Measurements from ENCODE around the gene PRR20D.
"Not testable (repeated sequence)": the region's sequence is repeated elsewhere in the genome, so short reads cannot be mapped to it uniquely, and the experiment has no call there.

Gene PRR20D

GRCh38 chr13:57160332-57160731, at the start of gene PRR20D:
Gene PRR20D (plus strand): TSS chr13:57160632. CDS start chr13:57161019, 387 bp downstream.
- not testable (repeated sequence) for H3K27me3 ChIP-seq (ENCODE audit: low read length); H3K9me2 ChIP-seq (replicated peaks; ENCODE audit: insufficient read depth, low read length); H4K20me1 ChIP-seq (ENCODE audit: low read depth, low read length); H3K9me3 ChIP-seq (ENCODE audit: insufficient read depth, low read length); H3K79me2 ChIP-seq (ENCODE audit: insufficient read depth, low read length); H3K9ac ChIP-seq (ENCODE audit: low read length); H3F3A ChIP-seq (ENCODE audit: insufficient read depth); H3K4me2 ChIP-seq (ENCODE audit: low read depth, low read length, poor library complexity, severe bottlenecking); H2AFZ ChIP-seq (ENCODE audit: low read depth, low read length, severe bottlenecking); H3K27ac ChIP-seq (ENCODE audit: low read depth, low read length); H3K36me3 ChIP-seq (ENCODE audit: low read length); H3K4me3 ChIP-seq (ENCODE audit: insufficient read depth, low read length, poor library complexity, severe bottlenecking)

DNA sequence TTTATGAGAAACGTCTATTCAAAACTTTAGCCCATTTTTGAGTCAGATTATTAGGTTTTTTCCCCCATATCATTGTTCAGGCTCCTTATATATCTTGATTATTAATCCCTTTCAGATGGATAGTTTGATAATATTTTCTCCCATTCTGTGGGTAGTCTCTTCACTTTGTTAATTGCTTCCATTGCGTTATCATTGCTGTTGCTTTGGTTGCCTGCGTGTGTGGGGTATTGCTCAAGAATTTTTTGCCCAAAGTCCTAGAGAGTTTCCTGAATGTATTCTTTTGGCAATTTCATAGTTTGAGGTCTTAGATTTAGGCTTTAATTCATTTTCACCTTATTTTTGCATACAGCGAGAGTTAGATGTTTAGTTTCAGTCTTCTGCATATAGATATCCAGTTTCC, 45.5 kb upstream of the PRR20D start:
- H3K4me3 ChIP-seq (ENCODE audit: insufficient read depth, low read length, poor library complexity, severe bottlenecking) = no peak overlapping the region
- no peak overlapping the region for H3K27ac ChIP-seq (ENCODE audit: low read depth, low read length)

GRCh38 chr13:57123681-57124080, 36.8 kb upstream of the PRR20D start:
- Histone ChIP-seq H3K27ac (ENCODE audit: low read depth, low read length) (no peak overlapping the region), H3K4me2 (ENCODE audit: low read depth, low read length, poor library complexity, severe bottlenecking) (no peak overlapping the region), H3K4me3 (ENCODE audit: insufficient read depth, low read length, poor library complexity, severe bottlenecking) (no peak overlapping the region)

More for the DNA sequence above, 45.5 kb upstream of the PRR20D start:
- Histone ChIP-seq H3K36me3 (ENCODE audit: low read length) (no peaks in the 10 kb centered on the region), H3F3A (ENCODE audit: insufficient read depth) (no peaks in the 10 kb centered on the region), H2AFZ (ENCODE audit: low read depth, low read length, severe bottlenecking) (no peak overlapping the region), H4K20me1 (ENCODE audit: low read depth, low read length) (no peaks in the 10 kb centered on the region), H3K9me2 (replicated peaks; ENCODE audit: insufficient read depth, low read length) (no peaks in the 10 kb centered on the region), H3K79me2 (ENCODE audit: insufficient read depth, low read length) (no peaks in the 10 kb centered on the region), H3K9me3 (ENCODE audit: insufficient read depth, low read length) (no peaks in the 10 kb centered on the region), H3K9ac (ENCODE audit: low read length) (no peak overlapping the region), H3K27me3 (ENCODE audit: low read length) (no peaks in the 10 kb centered on the region), H3K4me2 (ENCODE audit: low read depth, low read length, poor library complexity, severe bottlenecking) (no peak overlapping the region)
- TF ChIP-seq, protein P1, sequence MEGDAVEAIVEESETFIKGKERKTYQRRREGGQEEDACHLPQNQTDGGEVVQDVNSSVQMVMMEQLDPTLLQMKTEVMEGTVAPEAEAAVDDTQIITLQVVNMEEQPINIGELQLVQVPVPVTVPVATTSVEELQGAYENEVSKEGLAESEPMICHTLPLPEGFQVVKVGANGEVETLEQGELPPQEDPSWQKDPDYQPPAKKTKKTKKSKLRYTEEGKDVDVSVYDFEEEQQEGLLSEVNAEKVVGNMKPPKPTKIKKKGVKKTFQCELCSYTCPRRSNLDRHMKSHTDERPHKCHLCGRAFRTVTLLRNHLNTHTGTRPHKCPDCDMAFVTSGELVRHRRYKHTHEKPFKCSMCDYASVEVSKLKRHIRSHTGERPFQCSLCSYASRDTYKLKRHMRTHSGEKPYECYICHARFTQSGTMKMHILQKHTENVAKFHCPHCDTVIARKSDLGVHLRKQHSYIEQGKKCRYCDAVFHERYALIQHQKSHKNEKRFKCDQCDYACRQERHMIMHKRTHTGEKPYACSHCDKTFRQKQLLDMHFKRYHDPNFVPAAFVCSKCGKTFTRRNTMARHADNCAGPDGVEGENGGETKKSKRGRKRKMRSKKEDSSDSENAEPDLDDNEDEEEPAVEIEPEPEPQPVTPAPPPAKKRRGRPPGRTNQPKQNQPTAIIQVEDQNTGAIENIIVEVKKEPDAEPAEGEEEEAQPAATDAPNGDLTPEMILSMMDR (IDR thresholded peaks at IDR 0.05; ENCODE audit: insufficient read depth, low read length, poor library complexity, severe bottlenecking) = no peak
- TF ChIP-seq EZH2phosphoT487 (conservative IDR thresholded peaks at IDR 0.05; ENCODE audit: low read length) = no peak

DNA sequence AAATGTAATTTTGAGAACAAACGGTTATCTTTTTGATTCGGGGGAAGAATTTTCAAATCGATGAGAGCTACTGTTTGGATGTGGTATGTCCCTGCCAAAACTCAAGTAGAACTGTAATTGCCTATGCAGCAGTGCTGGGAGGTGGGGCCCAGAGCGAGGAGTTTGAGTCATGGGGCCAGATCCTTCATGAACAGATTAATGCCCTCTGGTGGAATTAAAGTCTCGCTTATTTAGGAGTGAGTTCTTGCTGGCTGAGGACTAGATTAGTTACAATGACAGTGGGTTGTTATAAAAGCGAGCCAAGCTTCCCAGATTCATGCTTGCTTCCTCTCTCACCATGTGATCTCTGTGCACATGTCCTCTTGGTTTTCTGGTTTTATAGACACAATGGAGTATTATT, 31.5 kb upstream of the PRR20D start:
- no peak for TF ChIP-seq EZH2phosphoT487 (conservative IDR thresholded peaks at IDR 0.05; ENCODE audit: low read length)
- TF ChIP-seq, protein P1 (IDR thresholded peaks at IDR 0.05; ENCODE audit: insufficient read depth, low read length, poor library complexity, severe bottlenecking) = no peak
- H4K20me1 ChIP-seq (ENCODE audit: low read depth, low read length) = no peaks in the 10 kb centered on the region
- H3K4me3 ChIP-seq (ENCODE audit: insufficient read depth, low read length, poor library complexity, severe bottlenecking) = no peak overlapping the region
- no peak overlapping the region for H3K9ac ChIP-seq (ENCODE audit: low read length)
- no peak overlapping the region for H3K27ac ChIP-seq (ENCODE audit: low read depth, low read length)
- H3K9me2 ChIP-seq (replicated peaks; ENCODE audit: insufficient read depth, low read length) = no peaks in the 10 kb centered on the region
- no peaks in the 10 kb centered on the region for H3K79me2 ChIP-seq (ENCODE audit: insufficient read depth, low read length)
- no peaks in the 10 kb centered on the region for H3K36me3 ChIP-seq (ENCODE audit: low read length)
- H2AFZ ChIP-seq (ENCODE audit: low read depth, low read length, severe bottlenecking) = no peak overlapping the region
- no peaks in the 10 kb centered on the region for H3K9me3 ChIP-seq (ENCODE audit: insufficient read depth, low read length)
- no peaks in the 10 kb centered on the region for H3K27me3 ChIP-seq (ENCODE audit: low read length)
- no peaks in the 10 kb centered on the region for H3F3A ChIP-seq (ENCODE audit: insufficient read depth)
- H3K4me2 ChIP-seq (ENCODE audit: low read depth, low read length, poor library complexity, severe bottlenecking) = no peak overlapping the region

More at GRCh38 chr13:57123681-57124080, 36.8 kb upstream of the PRR20D start:
- no peaks in the 10 kb centered on the region for H3K36me3 ChIP-seq (ENCODE audit: low read length)
- H3K9me3 ChIP-seq (ENCODE audit: insufficient read depth, low read length) = no peaks in the 10 kb centered on the region
- no peak overlapping the region for H3K9ac ChIP-seq (ENCODE audit: low read length)
- TF ChIP-seq, protein P1 (IDR thresholded peaks at IDR 0.05; ENCODE audit: insufficient read depth, low read length, poor library complexity, severe bottlenecking) = no peak
- no peak for TF ChIP-seq EZH2phosphoT487 (conservative IDR thresholded peaks at IDR 0.05; ENCODE audit: low read length)
- no peaks in the 10 kb centered on the region for H3K9me2 ChIP-seq (replicated peaks; ENCODE audit: insufficient read depth, low read length)
- H3F3A ChIP-seq (ENCODE audit: insufficient read depth) = no peaks in the 10 kb centered on the region
- no peaks in the 10 kb centered on the region for H4K20me1 ChIP-seq (ENCODE audit: low read depth, low read length)
- no peak overlapping the region for H2AFZ ChIP-seq (ENCODE audit: low read depth, low read length, severe bottlenecking)
- H3K79me2 ChIP-seq (ENCODE audit: insufficient read depth, low read length) = no peaks in the 10 kb centered on the region
- H3K27me3 ChIP-seq (ENCODE audit: low read length) = no peaks in the 10 kb centered on the region
